IMR-90 (cell line): ENCODE measurements around the gene ANO7.

Experiments
- CEBPB ChIP-seq: IDR thresholded peaks from 2 replicates; pipeline ENCODE4 v1.6.1; 2012; ENCODE audit warnings: low read depth, low read length, improper control_type of control experiment
- POLR2A ChIP-seq: IDR thresholded peaks from 2 replicates; pipeline ENCODE4 v1.6.1; 2012; ENCODE audit warnings: mild to moderate bottlenecking, low read depth, low read length
- RCOR1 ChIP-seq: IDR thresholded peaks from 2 replicates; pipeline ENCODE4 v1.6.1; 2012; ENCODE audit warnings: mild to moderate bottlenecking, low read length, improper control_type of control experiment; ENCODE audit not compliant: insufficient replicate concordance
- SMC3 ChIP-seq: fragments of 150-350 bp; IDR thresholded peaks from 2 replicates; pipeline ENCODE4 v1.6.1; 2016; ENCODE audit warnings: low read depth, mild to moderate bottlenecking, antibody characterized with exemption, low read length, moderate library complexity
- TF ChIP-seq, protein P1 (sequence below): conservative IDR thresholded peaks from 2 replicates; pipeline ENCODE4 v1.5.1; 2012; ENCODE audit warnings: mild to moderate bottlenecking, low read depth, low read length, improper control_type of control experiment

DNA sequence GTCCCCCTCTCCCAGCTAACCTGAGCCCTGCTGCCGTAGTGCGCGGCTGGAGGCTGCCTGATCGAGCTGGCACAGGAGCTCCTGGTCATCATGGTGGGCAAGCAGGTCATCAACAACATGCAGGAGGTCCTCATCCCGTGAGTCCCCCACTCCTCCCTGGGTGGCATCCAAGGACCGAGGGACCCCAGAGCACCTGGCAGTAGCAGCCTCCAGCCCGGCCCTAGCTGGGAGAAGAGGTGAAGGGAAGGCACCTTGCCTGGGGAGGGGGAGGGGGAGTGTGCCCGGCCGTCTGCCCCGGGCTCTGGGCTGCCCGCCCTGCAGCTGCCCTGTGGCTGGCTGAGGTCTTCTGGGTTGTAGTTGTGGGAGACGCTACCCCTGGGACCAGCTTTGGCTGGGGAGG is 26.3 kb downstream of the ANO7 start:
- TF ChIP-seq, protein P1, sequence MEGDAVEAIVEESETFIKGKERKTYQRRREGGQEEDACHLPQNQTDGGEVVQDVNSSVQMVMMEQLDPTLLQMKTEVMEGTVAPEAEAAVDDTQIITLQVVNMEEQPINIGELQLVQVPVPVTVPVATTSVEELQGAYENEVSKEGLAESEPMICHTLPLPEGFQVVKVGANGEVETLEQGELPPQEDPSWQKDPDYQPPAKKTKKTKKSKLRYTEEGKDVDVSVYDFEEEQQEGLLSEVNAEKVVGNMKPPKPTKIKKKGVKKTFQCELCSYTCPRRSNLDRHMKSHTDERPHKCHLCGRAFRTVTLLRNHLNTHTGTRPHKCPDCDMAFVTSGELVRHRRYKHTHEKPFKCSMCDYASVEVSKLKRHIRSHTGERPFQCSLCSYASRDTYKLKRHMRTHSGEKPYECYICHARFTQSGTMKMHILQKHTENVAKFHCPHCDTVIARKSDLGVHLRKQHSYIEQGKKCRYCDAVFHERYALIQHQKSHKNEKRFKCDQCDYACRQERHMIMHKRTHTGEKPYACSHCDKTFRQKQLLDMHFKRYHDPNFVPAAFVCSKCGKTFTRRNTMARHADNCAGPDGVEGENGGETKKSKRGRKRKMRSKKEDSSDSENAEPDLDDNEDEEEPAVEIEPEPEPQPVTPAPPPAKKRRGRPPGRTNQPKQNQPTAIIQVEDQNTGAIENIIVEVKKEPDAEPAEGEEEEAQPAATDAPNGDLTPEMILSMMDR, result no peak
- TF ChIP-seq POLR2A, result no peak
- TF ChIP-seq SMC3, result no peak
- no peak for TF ChIP-seq RCOR1
- no peak for TF ChIP-seq CEBPB
